Uterus (tissue), 4 donors: ENCODE results near the gene TNNC2. TPM values are rescaled to one million over a fixed set of nuclear protein-coding genes. Genes with fewer than 3 reads are reported as not detected.
A peak's percentile ranks its signal among the peaks of the same experiment; 100 is the strongest.

Source experiments
- DNase-seq, 2 donors: peaks; one replicate each; pipeline ENCODE4 v3.0.0-alpha.2; 2019 to 2020
- H3K27ac ChIP-seq, 2 donors: fragments of 200-600 bp; sonication (generic); 1 replicate in 1 of 2; 2 replicates in 1 of 2; pipeline ENCODE4 v1.5.1; 2016 to 2018
- H3K27me3 ChIP-seq, 2 donors: fragments of 200-600 bp; sonication (generic); one replicate each; pipeline ENCODE4 v1.5.1; 2018 to 2019; ENCODE audit warnings: control low read depth in 1 of 2
- H3K36me3 ChIP-seq, 2 donors: fragments of 200-600 bp; sonication (generic); one replicate each; pipeline ENCODE4 v1.5.1; 2019; ENCODE audit warnings: control low read depth in 1 of 2
- H3K4me1 ChIP-seq, 2 donors: fragments of 200-600 bp; sonication (generic); one replicate each; pipeline ENCODE4 v1.5.1; 2018 to 2019; ENCODE audit warnings: control low read depth in 1 of 2
- H3K4me3 ChIP-seq, 2 donors: fragments of 200-600 bp; sonication (generic); 1 replicate in 1 of 2; 2 replicates in 1 of 2; pipeline ENCODE4 v1.5.1; 2018 to 2019; ENCODE audit warnings: mild to moderate bottlenecking in 1 of 2
- H3K9me3 ChIP-seq, 2 donors: fragments of 200-600 bp; sonication (generic); one replicate each; pipeline ENCODE4 v1.5.1; 2019; ENCODE audit warnings: control low read depth in 1 of 2
- CTCF ChIP-seq, 4 experiments: fragments of 200-600 bp in 2 of 4; fragments of 450-650 bp in 2 of 4; sonication (generic) in 2 of 4; IDR thresholded peaks; one replicate each; pipeline ENCODE4 v1.5.1; 2016 to 2019; ENCODE audit warnings: antibody characterized with exemption in 4 of 4, mild to moderate bottlenecking in 2 of 4, moderate library complexity in 1 of 4
- POLR2A ChIP-seq, 2 donors: fragments of 450-650 bp; IDR thresholded peaks; one replicate each; pipeline ENCODE4 v1.6.1; 2016; ENCODE audit warnings: antibody characterized with exemption in 2 of 2, mild to moderate bottlenecking in 1 of 2, moderate library complexity in 1 of 2
- intact Hi-C: fragments of 100-400 bp; cut with DNase I; formaldehyde crosslinking; loops from one replicate; pipeline ENCODE4 v1.15.1; 2023; ENCODE audit warnings: low total_unique reads
- total RNA-seq, 4 donors: library from RNA; depleted of rRNA in 3 of 4; stranded (reverse); fragments of >200 nt in 3 of 4; gene quantifications; one replicate each; pipeline versions ENCODE4 v1.1.0 to v1.2.4, GENCODE V29; 2014 to 2023
- donor health status: DM: yes; HTN: yes; CAD: no.

Gene TNNC2
- total RNA-seq, 4 donors from 2014 or later, result 0.59 to 1.3 TPM; not detected in 2

- Histone ChIP-seq H3K36me3 (no peaks in the 10 kb centered on the region), H3K4me3 (no peak overlapping the region), H3K27me3 (no peaks in the 10 kb centered on the region), H3K27ac (peak overlapping the region; percentile 83 to 86), H3K9me3 (no peaks in the 10 kb centered on the region), H3K4me1 (peaks cover 8 to 10% of the 10 kb centered on the region in 2 donors)
- intact Hi-C loops, result no loop called here
- TF ChIP-seq CTCF (IDR thresholded peaks at IDR 0.05) (no peak), POLR2A (IDR thresholded peaks at IDR 0.05) (no peak)
- DNase-seq, result no peak
These were observed 600 bp upstream of the TNNC2 start for GRCh38 chr20:45827712-45828111.

GRCh38 chr20:45826381-45827019, 612 bp downstream of the TNNC2 start:
- Histone ChIP-seq H3K4me1 (peaks cover 0 to 8% of the 10 kb centered on the region in 2 donors), H3K27me3 (no peaks in the 10 kb centered on the region), H3K9me3 (no peaks in the 10 kb centered on the region), H3K27ac (peak overlapping the region; percentile 83 to 86), H3K4me3 (no peak overlapping the region), H3K36me3 (no peaks in the 10 kb centered on the region)
- DNase-seq, result peak in 1 of 2 donors; percentile 41
- TF ChIP-seq CTCF (IDR thresholded peaks at IDR 0.05) (no peak), POLR2A (IDR thresholded peaks at IDR 0.05) (no peak)
- intact Hi-C loops, result no loop called here

GRCh38 chr20:45823949-45824835, 2.9 kb downstream of the TNNC2 start:
- intact Hi-C loops, result no loop called here
- peak in 1 of 2 donors; percentile 43 for DNase-seq
- H3K27ac ChIP-seq, result no peak overlapping the region
- no peaks in the 10 kb centered on the region for H3K36me3 ChIP-seq
- no peaks in the 10 kb centered on the region for H3K27me3 ChIP-seq
- H3K9me3 ChIP-seq, result no peaks in the 10 kb centered on the region
- TF ChIP-seq CTCF (IDR thresholded peaks at IDR 0.05) (peak in 3 of 4 experiments; percentile 41 to 50 (median 47)), POLR2A (IDR thresholded peaks at IDR 0.05) (no peak)
- H3K4me1 ChIP-seq, result peaks cover 0 to 8% of the 10 kb centered on the region in 2 donors
- peak overlapping the region in 1 of 2 donors; percentile 3 for H3K4me3 ChIP-seq

DNA sequence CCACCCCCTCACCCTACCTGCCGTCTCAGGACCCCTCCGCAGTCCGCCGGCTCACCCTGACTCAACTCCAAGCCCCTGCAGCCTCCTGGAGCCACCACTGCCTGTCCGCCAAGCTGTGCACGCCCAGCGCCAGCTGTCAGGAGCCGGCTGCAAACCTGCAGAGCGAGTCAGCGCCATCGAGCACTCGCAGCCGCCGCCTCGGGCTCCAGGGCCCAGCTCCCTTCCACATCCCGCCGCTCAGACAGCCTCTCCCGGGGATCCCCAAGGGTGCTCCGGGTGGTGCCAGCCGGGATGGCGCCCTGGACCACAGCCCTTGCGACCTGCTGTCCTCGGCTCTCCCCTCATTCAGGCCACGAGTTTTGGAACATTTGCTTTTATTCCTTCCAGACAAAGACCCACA, 4.3 kb downstream of the TNNC2 start:
- no peak for TF ChIP-seq CTCF (IDR thresholded peaks at IDR 0.05)
- TF ChIP-seq POLR2A (IDR thresholded peaks at IDR 0.05), result no peak
- no peak overlapping the region for H3K27ac ChIP-seq
- H3K36me3 ChIP-seq, result no peaks in the 10 kb centered on the region
- no peaks in the 10 kb centered on the region for H3K27me3 ChIP-seq
- intact Hi-C loops, result no loop called here
- H3K4me1 ChIP-seq, result peaks cover 0 to 5% of the 10 kb centered on the region in 2 donors
- no peaks in the 10 kb centered on the region for H3K9me3 ChIP-seq
- DNase-seq, result no peak
- peak overlapping the region in 1 of 2 donors; percentile 0 for H3K4me3 ChIP-seq

- intact Hi-C loops, result no loop called here
- Histone ChIP-seq H3K27me3 (no peaks in the 10 kb centered on the region), H3K36me3 (no peaks in the 10 kb centered on the region), H3K9me3 (no peaks in the 10 kb centered on the region), H3K27ac (no peak overlapping the region), H3K4me3 (no peak overlapping the region), H3K4me1 (peaks cover 0 to 5% of the 10 kb centered on the region in 2 donors)
- no peak for DNase-seq
- TF ChIP-seq POLR2A (IDR thresholded peaks at IDR 0.05) (no peak), CTCF (IDR thresholded peaks at IDR 0.05) (no peak)
These were observed 5.2 kb downstream of the TNNC2 start for GRCh38 chr20:45821947-45822346.
